Body of pancreas (tissue), 4 donors: ENCODE data around the gene RPS6KB2.

Source experiments
- CTCF ChIP-seq, 7 experiments: fragments of 450-650 bp in 4 of 7; fragments of 200-600 bp in 3 of 7; sonication (generic) in 3 of 7; IDR thresholded peaks; one replicate each; pipeline ENCODE4 v1.5.1; 2016 to 2019; ENCODE audit warnings: antibody characterized with exemption in 7 of 7
- POLR2A ChIP-seq, 3 donors: fragments of 450-650 bp; IDR thresholded peaks; one replicate each; pipeline ENCODE4 v1.6.1; 2016; ENCODE audit warnings: antibody characterized with exemption in 3 of 3, mild to moderate bottlenecking in 2 of 3

GRCh38 chr11:67387069-67387468, 41.2 kb upstream of the RPS6KB2 start:
- TF ChIP-seq CTCF (IDR thresholded peaks at IDR 0.05) (no peak), POLR2A (IDR thresholded peaks at IDR 0.05) (no peak)
